Stimulated activated naive CD8-positive, alpha-beta T cell treated with anti-CD3 and anti-CD28 coated beads, Interleukin-15, amount 100 ng/mL, for 72 hours (primary cell): ENCODE data around the gene PNMA8C.

Source experiments
- ATAC-seq: fragments of 150-1000 bp; cut with Tn5 transposase; 2 replicates; pipeline ENCODE4 v1.10.0; 2021; ENCODE audit warnings: mild to moderate bottlenecking, moderate library complexity
- DNase-seq, 2 donors: peaks; one replicate each; pipeline ENCODE4 v3.0.0; 2021 to 2022
- H3K27ac Mint-ChIP-seq, 2 donors: one replicate each; pipeline ENCODE4 v1.8.0; 2022; ENCODE audit warnings: mild to moderate bottlenecking in 2 of 2, mixed read lengths in 2 of 2, moderate library complexity in 2 of 2
- H3K27me3 Mint-ChIP-seq: one replicate; pipeline ENCODE4 v1.8.0; 2022; ENCODE audit warnings: mixed read lengths
- H3K4me1 Mint-ChIP-seq: one replicate; pipeline ENCODE4 v1.8.0; 2022; ENCODE audit warnings: mild to moderate bottlenecking, mixed read lengths
- H3K4me3 Mint-ChIP-seq, 2 donors: one replicate each; pipeline ENCODE4 v1.8.0; 2022; ENCODE audit warnings: mild to moderate bottlenecking in 2 of 2, mixed read lengths in 2 of 2, moderate library complexity in 1 of 2
- H3K9me3 Mint-ChIP-seq, 2 donors: one replicate each; pipeline ENCODE4 v1.8.0; 2022; ENCODE audit warnings: mixed read lengths in 2 of 2

Gene PNMA8C

DNA sequence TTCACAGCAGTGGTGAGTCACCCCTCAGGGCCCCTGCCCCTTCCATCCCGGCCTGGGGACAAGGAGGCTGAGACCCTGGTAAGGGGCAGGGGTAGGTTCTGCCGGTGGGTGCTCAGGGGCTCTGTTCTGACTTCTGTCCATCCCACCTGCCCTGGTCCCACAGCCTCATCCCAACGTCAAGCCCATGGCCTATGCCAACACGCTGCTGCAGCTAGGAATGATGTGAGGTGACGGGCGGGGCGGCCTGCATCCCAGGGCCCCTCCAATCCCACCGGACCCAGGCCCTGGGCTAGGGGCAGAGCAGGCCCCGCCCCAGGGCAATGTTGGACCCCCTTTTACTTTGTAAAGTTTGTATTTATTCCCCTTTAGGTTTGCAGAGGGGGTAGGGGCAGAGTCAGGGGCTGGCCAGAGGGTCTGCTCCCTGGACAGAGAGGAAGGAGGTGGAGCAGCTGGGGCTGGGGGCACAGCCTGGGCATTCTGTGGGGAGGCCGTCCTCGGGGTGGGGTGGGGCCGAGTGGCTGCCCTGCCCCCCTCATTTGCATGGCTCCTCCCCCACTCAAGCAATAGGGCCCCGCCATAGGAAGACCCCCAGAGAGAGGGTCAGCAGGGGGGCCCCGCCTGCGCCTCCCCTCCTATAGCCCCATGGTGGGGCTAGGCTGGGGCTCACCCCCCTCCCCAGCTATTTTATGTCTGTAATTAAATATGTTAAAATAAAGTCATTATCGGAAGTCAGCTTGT is 38.4 kb downstream of the PNMA8C start:
- H3K4me3 Mint-ChIP-seq = no peak overlapping the region
- peaks cover 4 to 7% of the 10 kb centered on the region in 2 donors for H3K9me3 Mint-ChIP-seq
- peaks cover 18% of the 10 kb centered on the region for H3K4me1 Mint-ChIP-seq
- ATAC-seq = no peak
- H3K27me3 Mint-ChIP-seq = no peaks in the 10 kb centered on the region
- no peak overlapping the region for H3K27ac Mint-ChIP-seq
- no peak for DNase-seq

DNA sequence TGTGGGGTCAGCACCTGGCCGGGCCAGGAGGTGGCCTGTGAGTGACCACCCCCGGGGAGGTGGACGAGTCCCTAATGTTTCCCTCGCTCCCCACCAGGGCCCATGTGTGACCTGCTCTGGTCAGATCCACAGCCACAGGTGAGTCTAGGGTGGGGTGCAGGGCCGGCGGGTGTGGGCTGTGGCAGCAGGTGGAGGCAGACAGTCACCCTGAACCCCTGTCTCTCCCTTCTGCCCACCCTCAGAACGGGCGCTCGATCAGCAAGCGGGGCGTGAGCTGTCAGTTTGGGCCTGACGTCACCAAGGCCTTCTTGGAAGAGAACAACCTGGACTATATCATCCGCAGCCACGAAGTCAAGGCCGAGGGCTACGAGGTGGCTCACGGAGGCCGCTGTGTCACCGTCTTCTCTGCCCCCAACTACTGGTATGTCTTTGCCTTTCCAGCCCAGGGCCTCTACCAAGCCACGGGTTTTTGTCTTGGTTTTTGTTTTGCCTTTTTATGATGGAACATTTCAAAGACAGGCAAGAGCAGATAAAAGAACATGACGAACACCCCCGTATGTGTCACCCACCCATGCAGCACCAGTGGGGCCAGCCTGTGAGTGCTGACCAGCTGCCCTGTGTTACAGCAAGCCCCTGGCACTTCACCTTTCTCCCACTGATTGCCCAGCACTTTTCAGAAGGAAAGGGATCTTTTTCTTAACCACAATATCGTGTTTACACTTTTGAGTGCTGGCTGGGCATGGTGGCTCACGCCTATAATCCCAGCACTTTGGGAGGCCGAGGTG is 40.2 kb downstream of the PNMA8C start:
- Mint-ChIP-seq H3K9me3 (peaks cover 4 to 7% of the 10 kb centered on the region in 2 donors), H3K4me3 (no peak overlapping the region)
- no peak for ATAC-seq

DNA sequence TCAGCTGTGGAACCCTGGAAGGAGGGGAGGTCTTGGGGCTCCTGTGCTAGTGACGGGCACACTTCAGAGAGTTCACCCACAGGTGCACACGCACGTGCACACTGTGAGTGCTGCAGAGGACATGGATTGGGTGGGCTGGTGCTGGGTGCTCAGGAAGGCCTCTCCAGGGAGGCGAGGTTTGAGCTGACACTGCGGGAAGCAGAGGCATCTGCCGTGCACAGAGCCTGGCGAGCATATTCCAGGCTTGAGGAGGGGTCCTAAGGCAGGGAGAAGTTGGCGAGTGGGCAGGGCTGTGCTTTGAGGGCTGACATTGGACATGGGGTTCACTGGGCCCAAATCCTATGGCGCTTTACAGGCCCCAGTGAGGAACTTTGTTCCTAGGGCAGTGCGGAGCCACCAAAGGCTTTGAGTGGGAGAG is 41.0 kb downstream of the PNMA8C start:
- DNase-seq (no peak), ATAC-seq (no peak)
- Mint-ChIP-seq H3K4me3 (no peak overlapping the region), H3K9me3 (peaks cover 4 to 7% of the 10 kb centered on the region in 2 donors), H3K27me3 (no peaks in the 10 kb centered on the region), H3K4me1 (peaks cover 13% of the 10 kb centered on the region), H3K27ac (peak overlapping the region in 1 of 2 donors; percentile 57)

More for the DNA sequence above, 40.2 kb downstream of the PNMA8C start:
- Mint-ChIP-seq H3K27ac (no peak overlapping the region), H3K27me3 (no peaks in the 10 kb centered on the region), H3K4me1 (peaks cover 14% of the 10 kb centered on the region)
- DNase-seq = no peak

DNA sequence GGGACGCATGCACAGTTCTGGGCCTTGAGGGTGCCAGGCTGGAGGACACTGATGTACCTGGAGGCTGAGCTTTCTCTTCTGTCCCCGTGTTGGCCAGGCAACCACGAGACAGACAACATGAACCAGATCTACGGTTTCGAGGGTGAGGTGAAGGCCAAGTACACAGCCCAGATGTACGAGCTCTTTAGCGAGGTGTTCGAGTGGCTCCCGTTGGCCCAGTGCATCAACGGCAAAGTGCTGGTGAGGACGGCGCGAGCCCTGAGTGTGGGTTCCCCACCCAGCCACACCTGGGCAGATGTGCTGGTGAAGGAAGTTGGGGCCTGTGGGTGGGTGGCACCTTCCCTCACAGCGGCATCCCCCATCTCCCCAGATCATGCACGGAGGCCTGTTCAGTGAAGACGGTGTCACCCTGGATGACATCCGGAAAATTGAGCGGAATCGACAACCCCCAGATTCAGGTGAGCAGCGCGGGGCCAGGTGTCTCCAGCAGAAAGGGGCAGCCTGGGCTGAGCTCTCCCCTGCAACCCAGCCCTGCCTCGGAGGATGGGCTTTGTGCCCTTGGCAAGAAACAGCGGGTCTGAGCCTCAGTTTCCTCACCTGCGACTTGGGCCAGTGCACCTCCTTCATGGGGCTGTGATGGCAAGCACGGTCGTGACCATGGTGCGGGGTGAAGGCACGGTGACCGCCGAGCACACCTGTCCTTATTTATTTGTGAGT is 41.6 kb downstream of the PNMA8C start:
- Mint-ChIP-seq H3K9me3 (peaks cover 4 to 7% of the 10 kb centered on the region in 2 donors), H3K27me3 (no peaks in the 10 kb centered on the region), H3K4me1 (peaks cover 8% of the 10 kb centered on the region), H3K27ac (no peak overlapping the region), H3K4me3 (no peak overlapping the region)
- ATAC-seq = no peak
- no peak for DNase-seq

DNA sequence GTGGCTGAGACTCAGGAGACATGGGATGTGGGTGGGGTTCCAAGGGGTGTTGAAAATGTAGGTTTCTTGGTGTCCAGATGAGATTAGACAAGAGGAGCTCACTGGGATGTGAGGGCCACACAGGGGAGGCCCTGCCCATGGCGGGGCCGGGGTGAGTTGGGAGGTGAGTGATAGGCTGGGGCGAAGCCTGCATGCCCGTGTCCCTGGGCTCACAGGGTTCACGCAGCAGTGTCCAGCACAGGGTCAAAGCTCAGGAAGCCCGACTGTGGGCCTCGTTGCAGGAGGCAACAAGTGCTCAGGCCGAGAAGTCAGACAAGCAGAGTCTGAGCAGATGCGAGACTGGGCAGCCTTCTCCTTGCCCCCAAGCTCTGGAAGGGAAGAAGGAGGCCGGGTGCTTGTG is 42.6 kb downstream of the PNMA8C start:
- Mint-ChIP-seq H3K27ac (no peak overlapping the region), H3K4me3 (no peak overlapping the region), H3K4me1 (peaks cover 2% of the 10 kb centered on the region), H3K27me3 (no peaks in the 10 kb centered on the region), H3K9me3 (peaks cover 4 to 7% of the 10 kb centered on the region in 2 donors)
- DNase-seq (no peak), ATAC-seq (no peak)

DNA sequence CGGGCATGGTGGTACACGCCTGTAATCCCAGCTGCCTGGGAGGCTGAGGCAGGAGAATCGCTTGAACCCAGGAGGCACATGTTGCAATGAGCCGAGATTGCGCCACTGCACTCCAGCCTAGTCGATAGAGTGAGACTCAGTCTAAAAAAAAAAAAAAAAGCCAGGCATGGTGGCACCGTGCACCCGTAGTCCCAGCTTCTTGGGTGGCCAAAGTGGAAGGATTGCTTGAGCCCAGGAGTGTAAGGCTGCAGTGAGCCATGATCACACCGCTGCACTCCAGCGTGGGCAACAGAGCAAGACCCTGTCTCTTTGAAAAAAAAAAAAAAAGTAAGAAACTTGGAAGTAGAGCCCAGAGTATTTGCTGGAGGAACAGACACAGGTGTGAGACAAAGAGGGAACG is 43.1 kb downstream of the PNMA8C start:
- H3K9me3 Mint-ChIP-seq = peaks cover 4 to 7% of the 10 kb centered on the region in 2 donors
- H3K27ac Mint-ChIP-seq = no peak overlapping the region
- no peaks in the 10 kb centered on the region for H3K27me3 Mint-ChIP-seq
- no peak overlapping the region for H3K4me3 Mint-ChIP-seq
- DNase-seq (peak in 1 of 2 donors; percentile 4), ATAC-seq (no peak)
- no peaks in the 10 kb centered on the region for H3K4me1 Mint-ChIP-seq

DNA sequence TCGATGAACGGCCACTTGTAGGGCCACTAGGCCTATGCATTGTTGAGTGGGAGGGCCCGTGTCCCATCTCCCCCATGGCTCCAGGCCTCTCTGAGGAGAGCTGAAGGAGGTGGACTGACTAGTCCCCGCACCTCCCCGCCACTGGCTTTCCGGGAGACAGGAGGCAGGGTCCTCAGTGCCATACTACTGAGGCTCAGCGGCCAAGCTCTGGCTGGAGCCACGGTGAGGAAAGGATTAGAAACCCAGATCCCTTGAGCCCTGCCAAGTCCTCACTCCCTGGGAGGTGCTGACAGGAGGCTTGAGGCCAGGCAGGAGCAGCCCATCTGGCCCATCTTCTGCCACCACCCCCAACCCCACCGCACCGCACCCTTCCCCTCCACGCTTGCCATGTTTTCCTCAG is 44.3 kb downstream of the PNMA8C start:
- Mint-ChIP-seq H3K9me3 (peaks cover 2% of the 10 kb centered on the region in 2 donors), H3K4me1 (no peaks in the 10 kb centered on the region), H3K27ac (no peak overlapping the region), H3K4me3 (no peak overlapping the region), H3K27me3 (no peaks in the 10 kb centered on the region)
- no peak for ATAC-seq
- DNase-seq = peak in 1 of 2 donors; percentile 2

DNA sequence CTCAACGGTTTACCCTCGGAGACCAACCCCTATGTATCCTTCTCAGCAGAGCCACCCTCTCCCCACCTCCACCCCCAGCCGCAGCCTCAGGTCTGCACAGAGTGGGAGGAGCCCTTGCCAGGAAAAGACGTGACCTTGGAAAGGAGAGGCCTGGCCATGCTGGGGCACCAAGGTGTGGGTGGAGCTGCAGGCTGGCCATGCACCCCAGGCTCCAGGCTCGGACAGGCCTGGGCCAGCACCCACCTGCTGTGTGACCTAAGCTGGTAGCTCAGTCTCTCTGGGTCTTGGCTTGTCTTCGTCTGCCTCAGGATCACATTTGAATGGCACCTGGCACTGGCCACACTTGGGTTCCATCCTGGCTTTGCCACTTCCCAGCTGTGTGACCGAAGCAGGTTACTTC is 44.9 kb downstream of the PNMA8C start:
- no peak overlapping the region for H3K4me3 Mint-ChIP-seq
- DNase-seq = peak in 1 of 2 donors; percentile 8
- no peaks in the 10 kb centered on the region for H3K4me1 Mint-ChIP-seq
- H3K9me3 Mint-ChIP-seq = no peaks in the 10 kb centered on the region
- H3K27ac Mint-ChIP-seq = no peak overlapping the region
- no peak for ATAC-seq
- no peaks in the 10 kb centered on the region for H3K27me3 Mint-ChIP-seq

DNA sequence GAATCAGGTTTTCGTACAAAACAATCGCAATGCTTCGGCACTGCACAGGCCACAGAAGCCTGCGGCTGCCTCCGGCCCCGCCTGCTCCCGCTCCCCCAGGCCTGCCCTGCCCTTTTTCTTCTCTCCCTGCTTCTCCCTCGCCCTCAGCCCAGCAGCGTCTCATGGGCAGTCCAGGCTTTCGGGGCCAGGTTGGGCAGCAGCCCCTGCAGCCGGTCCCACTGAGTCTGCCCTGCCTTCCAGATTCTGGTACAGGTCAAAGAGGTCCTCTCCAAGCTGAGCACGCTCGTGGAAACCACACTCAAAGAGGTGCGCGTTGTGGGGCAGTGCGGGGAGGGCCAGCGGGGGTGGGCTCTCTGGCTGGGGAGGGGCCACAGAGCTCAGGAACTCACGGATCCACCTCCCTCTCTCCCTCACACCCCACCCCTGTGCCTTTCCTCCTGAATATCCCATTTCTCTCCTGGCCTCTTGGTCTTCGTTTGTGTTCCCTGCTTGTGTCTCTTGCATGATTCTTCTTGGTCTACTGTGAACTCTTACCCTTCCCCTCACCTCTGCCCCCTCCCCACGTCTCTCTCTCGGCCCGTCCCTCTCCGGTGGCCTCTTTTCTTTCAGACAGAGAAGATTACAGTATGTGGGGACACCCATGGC is 45.4 kb downstream of the PNMA8C start:
- no peaks in the 10 kb centered on the region for H3K4me1 Mint-ChIP-seq
- ATAC-seq = no peak
- no peak overlapping the region for H3K4me3 Mint-ChIP-seq
- H3K9me3 Mint-ChIP-seq = no peaks in the 10 kb centered on the region
- H3K27ac Mint-ChIP-seq = no peak overlapping the region
- no peaks in the 10 kb centered on the region for H3K27me3 Mint-ChIP-seq
- DNase-seq = peak in 1 of 2 donors; percentile 4

DNA sequence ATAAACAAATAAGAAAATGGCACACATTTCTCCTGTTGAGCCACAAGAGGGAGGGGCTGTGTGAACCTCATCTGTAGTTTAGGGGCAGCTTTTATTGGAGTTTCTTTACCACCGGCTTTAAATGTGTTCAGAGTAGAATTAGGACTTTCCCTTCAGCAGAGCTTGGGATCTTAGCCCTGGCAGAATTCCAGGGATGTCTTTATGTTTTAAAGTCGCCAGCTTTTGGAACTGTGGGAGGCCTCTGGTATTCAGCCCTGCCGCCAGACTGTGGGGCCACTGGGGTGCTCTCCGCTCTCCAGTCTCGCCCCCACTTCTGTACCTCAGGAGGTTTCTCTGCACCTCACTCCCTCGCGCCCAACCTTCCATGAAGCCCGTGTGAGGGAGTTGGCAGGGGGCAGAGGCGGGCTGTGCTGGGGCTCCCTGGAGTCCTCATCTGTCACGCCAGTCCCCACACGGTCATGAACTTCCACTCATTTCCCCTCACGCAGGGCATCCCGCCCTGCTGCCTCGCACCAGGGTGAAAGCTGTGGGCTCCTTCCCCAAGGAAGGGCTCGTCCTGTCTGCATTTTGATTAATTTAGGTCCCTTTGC is 46.9 kb downstream of the PNMA8C start:
- H3K27ac Mint-ChIP-seq = no peak overlapping the region
- DNase-seq = no peak
- ATAC-seq = no peak
- H3K4me3 Mint-ChIP-seq = no peak overlapping the region
- H3K9me3 Mint-ChIP-seq = no peaks in the 10 kb centered on the region
- no peaks in the 10 kb centered on the region for H3K27me3 Mint-ChIP-seq
- no peaks in the 10 kb centered on the region for H3K4me1 Mint-ChIP-seq

DNA sequence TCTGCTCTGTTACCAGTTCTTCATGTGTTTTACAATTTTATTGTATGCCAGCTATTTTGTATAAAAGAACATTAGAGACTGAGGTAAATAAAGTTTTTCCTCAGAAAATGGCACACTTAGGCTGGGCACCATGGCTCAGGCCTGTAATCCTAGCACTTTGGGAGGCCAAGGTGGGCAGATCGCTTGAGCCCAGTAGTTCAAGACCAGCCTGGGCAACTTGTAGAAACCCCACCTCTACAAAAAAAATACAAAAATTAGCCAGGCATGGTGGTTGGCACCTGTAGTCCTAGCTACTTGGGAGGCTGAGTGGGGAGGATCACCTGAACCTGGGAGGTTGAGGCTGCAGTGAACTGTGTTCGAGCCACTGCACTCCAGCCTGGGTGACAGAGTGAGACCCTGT is 47.4 kb downstream of the PNMA8C start:
- ATAC-seq (no peak), DNase-seq (no peak)
- H3K9me3 Mint-ChIP-seq = no peaks in the 10 kb centered on the region
- H3K27ac Mint-ChIP-seq = no peak overlapping the region
- H3K27me3 Mint-ChIP-seq = no peaks in the 10 kb centered on the region
- no peaks in the 10 kb centered on the region for H3K4me1 Mint-ChIP-seq
- H3K4me3 Mint-ChIP-seq = no peak overlapping the region

DNA sequence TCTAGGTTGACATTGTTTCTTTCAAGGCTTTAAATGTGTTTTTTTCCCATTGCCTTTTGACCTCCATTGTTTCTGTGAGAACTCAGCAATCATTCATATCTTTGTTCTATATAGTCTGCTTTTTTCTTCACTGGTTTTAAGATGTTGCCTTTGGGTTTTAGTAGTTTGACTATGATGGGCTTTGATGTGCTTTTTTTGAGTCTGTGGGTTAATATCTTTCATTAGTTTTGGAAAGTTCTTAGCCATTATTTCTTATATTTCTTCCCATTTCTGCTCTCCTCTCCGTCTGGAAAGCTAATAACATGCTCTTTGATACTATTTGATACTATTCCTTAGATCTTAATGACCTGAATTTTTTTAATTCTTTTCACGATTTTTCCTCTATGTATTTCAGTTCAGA is 48.0 kb downstream of the PNMA8C start:
- no peak overlapping the region for H3K4me3 Mint-ChIP-seq
- no peaks in the 10 kb centered on the region for H3K4me1 Mint-ChIP-seq
- DNase-seq (no peak), ATAC-seq (no peak)
- no peak overlapping the region for H3K27ac Mint-ChIP-seq
- H3K27me3 Mint-ChIP-seq = no peaks in the 10 kb centered on the region
- H3K9me3 Mint-ChIP-seq = no peaks in the 10 kb centered on the region

DNA sequence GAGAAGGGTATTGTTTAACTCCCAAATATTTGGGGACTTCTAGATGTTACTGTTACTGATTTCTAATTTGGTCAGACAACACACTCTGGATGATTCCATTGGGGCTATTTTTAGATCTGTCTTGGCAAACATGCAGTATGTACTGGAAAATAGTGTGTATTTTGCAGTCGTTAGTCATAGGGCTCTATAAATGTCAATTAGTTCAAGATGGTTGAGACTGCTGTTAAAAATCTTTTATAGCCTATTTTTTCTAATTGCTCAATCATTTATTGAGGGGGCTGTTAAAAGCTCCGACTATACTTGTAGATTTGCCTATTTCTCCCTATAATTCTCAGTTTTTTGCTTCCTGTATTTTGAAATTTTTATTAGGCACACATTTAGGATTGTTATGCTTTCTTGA is 50.5 kb downstream of the PNMA8C start:
- DNase-seq = no peak
- H3K4me1 Mint-ChIP-seq = no peaks in the 10 kb centered on the region
- no peaks in the 10 kb centered on the region for H3K27me3 Mint-ChIP-seq

DNA sequence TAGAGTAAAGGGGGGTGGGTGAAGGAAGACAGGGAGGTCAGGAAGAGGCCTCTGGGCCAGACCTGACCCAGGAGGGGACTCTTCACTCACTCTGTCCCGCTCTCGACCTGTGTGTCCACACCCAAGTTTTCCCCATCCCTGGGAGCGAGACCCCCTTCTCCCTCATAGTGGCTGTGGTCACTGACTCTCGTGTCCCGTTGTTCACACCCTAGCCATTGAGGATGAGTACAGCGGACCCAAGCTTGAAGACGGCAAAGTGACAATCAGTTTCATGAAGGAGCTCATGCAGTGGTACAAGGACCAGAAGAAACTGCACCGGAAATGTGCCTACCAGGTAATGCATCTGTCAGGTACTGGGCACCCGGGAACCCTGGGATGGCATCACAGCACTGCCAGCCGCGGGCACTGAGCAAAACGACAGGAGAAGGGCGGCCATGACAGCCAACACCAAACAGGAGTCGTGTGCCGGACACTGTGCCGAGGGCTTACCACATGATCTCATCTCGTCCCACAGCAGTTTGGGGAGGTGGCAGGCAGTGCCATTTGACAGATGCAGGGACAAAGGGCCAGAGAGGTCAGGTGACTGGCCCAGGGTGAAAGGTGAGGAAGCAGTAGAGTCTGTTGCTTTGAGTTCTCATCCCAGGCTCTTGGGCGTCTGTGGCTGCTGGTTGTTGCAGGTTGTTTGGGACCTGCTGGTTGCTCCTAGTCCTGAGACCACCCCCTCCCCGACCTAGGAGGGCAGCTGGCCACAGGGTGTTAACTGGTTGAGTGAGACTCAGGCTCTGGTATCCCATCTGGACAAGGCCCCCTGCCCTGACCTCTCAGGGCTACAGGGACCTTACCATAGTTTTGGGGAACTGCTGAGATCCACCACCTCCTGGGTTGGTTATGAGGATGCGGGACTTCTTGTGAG is 52.2 kb downstream of the PNMA8C start:
- ATAC-seq (no peak), DNase-seq (peak in 1 of 2 donors; percentile 6)
- no peaks in the 10 kb centered on the region for H3K27me3 Mint-ChIP-seq
- no peak overlapping the region for H3K27ac Mint-ChIP-seq
- peaks cover 5% of the 10 kb centered on the region for H3K4me1 Mint-ChIP-seq
- H3K9me3 Mint-ChIP-seq = no peaks in the 10 kb centered on the region
- H3K4me3 Mint-ChIP-seq = no peak overlapping the region

More for the DNA sequence above, 50.5 kb downstream of the PNMA8C start:
- Mint-ChIP-seq H3K4me3 (no peak overlapping the region), H3K9me3 (no peaks in the 10 kb centered on the region), H3K27ac (no peak overlapping the region)
- no peak for ATAC-seq
